D721Med (cell line): ENCODE measurements around the gene ACTL9.

ENCODE experiments used
- DNase-seq: peaks from one replicate; pipeline ENCODE4 v3.0.0; 2011; ENCODE audit warnings: low spot score; ENCODE audit not compliant: insufficient read length
- FAIRE-seq: peaks from 2 replicates; lab custom pipeline; 2011; peaks lifted over from hg19 to GRCh38; lab: Jason Lieb, UNC
- TF ChIP-seq, protein P1 (sequence below): IDR thresholded peaks from 2 replicates; pipeline ENCODE4 v1.5.1; 2012; ENCODE audit warnings: mild to moderate bottlenecking, control low read depth; ENCODE audit not compliant: insufficient read depth; ENCODE audit errors: missing control alignments

ACTL9 gene

GRCh38 chr19:8673276-8673891 is 25.2 kb downstream of the ACTL9 start:
- FAIRE-seq (no peak), DNase-seq (no peak)
- TF ChIP-seq, protein P1, sequence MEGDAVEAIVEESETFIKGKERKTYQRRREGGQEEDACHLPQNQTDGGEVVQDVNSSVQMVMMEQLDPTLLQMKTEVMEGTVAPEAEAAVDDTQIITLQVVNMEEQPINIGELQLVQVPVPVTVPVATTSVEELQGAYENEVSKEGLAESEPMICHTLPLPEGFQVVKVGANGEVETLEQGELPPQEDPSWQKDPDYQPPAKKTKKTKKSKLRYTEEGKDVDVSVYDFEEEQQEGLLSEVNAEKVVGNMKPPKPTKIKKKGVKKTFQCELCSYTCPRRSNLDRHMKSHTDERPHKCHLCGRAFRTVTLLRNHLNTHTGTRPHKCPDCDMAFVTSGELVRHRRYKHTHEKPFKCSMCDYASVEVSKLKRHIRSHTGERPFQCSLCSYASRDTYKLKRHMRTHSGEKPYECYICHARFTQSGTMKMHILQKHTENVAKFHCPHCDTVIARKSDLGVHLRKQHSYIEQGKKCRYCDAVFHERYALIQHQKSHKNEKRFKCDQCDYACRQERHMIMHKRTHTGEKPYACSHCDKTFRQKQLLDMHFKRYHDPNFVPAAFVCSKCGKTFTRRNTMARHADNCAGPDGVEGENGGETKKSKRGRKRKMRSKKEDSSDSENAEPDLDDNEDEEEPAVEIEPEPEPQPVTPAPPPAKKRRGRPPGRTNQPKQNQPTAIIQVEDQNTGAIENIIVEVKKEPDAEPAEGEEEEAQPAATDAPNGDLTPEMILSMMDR, result no peak

DNA sequence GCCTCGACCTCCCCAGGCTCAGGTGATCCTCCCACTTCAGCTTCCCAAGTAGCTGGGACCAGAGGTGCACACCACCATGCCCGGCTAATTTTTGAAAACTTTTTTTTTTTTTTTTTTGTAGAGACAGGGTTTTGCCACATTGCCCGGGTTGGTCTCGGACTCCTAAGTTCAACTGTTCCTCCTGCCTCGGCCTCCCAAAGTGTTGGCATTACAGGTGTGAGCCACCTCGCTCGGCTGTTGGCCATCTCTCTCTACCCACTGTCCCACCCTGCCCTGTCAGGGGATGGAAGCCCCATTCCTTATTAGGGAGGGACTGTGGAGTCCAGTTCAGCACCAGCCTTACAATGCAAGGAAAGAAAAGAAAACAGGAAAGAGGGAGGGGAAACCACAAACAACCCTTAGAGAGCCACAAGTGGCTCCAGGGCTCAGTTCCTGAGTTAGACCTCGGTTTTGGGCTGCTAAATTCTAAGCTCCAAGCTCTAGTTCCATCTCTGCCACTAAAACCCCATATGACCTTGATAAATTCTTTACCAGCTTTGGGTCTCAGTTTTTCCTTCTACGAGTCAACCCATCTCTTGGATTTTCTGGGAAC is 31.7 kb downstream of the ACTL9 start:
- FAIRE-seq (no peak), DNase-seq (no peak)
- TF ChIP-seq, protein P1, result no peak

DNA sequence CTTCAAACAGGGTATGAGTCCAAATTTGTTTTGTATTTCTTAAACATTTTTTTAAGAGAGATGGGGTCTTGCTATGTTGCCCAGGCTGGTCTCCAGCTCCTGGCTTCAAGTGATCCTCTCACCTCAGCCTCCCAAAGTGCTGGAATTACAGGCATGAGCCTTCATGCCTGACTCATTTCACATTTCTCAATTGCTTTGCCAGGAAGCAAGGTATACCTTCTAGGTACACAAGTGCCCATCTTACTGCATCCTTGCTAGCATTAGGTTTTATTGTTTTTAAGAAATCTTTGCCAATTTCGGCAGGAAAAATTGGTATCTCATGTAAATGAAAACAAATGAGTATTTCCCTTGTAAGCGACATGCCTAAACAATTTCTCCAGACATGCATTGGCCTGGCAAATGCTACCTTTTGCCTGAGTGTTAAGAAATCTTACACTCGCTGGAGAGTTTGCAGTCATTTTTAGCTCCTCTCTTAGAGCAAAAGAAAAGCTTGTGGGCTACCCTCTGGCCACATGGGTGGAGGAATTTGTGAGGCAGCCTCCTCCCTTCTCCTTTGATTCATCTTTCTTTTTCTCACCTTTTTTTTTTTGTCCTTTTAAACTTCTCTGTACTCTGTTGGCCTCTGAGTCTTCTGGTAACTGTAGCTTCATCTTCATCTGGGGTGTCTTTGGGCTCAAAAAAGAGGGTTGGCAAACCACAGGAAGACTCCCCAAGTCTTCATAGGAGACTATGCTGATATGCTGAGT is 33.0 kb downstream of the ACTL9 start:
- DNase-seq, result no peak
- TF ChIP-seq, protein P1, result no peak
- no peak for FAIRE-seq

- FAIRE-seq (no peak), DNase-seq (no peak)
- TF ChIP-seq, protein P1, result no peak
Observed at GRCh38 chr19:8664671-8665057, 33.9 kb downstream of the ACTL9 start.

DNA sequence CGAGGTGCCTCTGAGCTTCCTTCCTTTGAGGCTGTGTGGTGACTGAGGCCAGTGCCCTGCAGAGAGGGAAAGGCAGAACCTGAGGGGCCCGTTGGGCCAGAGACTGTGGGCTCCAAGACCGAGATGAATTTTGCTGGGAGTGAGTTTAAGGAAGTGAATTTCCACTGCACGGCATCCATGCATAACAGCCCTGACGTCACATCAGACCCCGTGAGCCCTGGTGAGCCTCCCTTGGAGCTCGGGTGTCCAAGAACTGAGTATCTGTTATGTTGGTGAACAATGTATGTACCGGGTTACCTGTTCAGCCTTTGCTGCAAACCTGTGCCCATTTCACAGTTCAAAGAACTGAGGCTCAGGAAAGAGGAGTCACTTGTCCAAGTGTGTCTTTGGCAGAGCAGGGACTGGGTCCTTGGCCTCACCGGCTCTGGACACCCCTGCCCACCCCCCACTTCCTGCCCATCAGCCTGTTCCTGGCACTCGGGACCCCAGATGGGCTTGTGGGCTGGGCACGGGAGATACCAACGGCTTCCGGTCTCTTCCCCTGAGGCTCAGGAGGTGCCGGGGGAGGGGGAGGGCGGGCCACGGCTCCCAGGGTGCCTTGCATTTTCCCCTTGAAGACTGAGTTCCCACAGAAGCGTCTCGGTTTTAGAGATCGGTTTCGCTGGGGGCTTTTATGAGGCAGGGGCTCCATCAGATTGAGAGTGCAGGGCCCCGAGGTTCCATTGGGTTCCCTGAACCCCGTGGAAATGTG is 34.5 kb downstream of the ACTL9 start:
- TF ChIP-seq, protein P1, result no peak
- FAIRE-seq (no peak), DNase-seq (no peak)

GRCh38 chr19:8662263-8662662 is 36.3 kb downstream of the ACTL9 start:
- no peak for FAIRE-seq
- no peak for DNase-seq
- TF ChIP-seq, protein P1, result no peak
